SH-SY5Y (cell line): ENCODE data around the gene TDRD9.

Source experiments
- GATA2 ChIP-seq: IDR thresholded peaks from 2 replicates; pipeline ENCODE4 v1.6.1; 2011; ENCODE audit warnings: mild to moderate bottlenecking, low read depth, low read length
- GATA3 ChIP-seq: IDR thresholded peaks from 2 replicates; pipeline ENCODE4 v1.6.1; 2011; ENCODE audit warnings: low read depth, mild to moderate bottlenecking, low read length, moderate library complexity

TDRD9 gene

DNA sequence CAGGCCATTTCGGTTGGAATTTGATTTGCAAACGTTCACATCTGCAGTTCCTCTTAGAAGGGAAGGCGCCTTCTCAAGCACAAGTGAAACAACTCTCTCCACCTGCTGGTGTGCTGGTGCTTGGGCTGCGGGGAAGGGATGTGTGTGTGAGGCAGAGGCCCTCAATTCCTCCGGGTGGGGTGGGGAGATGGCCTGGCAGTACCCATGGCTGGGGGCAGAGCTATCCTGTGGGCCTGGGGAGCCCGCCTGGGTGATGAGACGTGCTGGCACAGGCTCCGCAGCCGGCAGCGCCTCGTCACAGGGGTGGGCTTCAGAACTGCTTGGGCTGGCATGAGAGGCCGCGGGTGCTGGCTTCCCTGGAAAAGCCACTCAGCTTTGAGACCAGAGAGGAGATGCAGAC, 28.9 kb upstream of the TDRD9 start:
- TF ChIP-seq GATA2, result no peak
- TF ChIP-seq GATA3, result no peak

GRCh38 chr14:103899833-103900232, 28.4 kb upstream of the TDRD9 start:
- TF ChIP-seq GATA2, result no peak
- TF ChIP-seq GATA3, result no peak

GRCh38 chr14:103904493-103905107, 23.7 kb upstream of the TDRD9 start:
- TF ChIP-seq GATA3, result no peak; the same call in 1 of the 2 replicates

- TF ChIP-seq GATA2 (no peak), GATA3 (no peak)
These were observed 22.3 kb upstream of the TDRD9 start for GRCh38 chr14:103905842-103906456.

DNA sequence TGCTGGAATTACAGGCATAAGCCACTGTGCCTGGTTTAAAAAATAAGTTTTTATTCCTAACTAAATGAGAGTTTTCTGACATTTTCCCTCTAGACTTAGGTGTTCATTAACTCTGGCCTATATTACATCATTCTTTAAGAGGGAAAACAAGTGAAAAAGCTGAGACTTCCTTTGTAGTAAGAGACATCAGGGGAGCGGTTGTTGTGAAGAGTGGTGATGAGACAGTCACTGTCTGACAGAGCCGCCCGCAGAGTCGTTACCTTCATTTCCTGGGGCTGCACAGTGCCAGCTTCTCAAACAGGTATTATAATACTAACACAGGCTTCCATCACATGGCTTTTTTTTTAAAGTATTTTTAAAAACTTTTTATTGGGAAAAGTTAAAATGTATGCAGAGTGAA, 19.7 kb upstream of the TDRD9 start:
- no peak for TF ChIP-seq GATA2
- TF ChIP-seq GATA3, result no peak

GRCh38 chr14:103909531-103910261, 18.6 kb upstream of the TDRD9 start:
- TF ChIP-seq GATA2 (no peak), GATA3 (no peak)

GRCh38 chr14:103910262-103910935, 17.9 kb upstream of the TDRD9 start:
- no peak for TF ChIP-seq GATA3
- no peak for TF ChIP-seq GATA2

GRCh38 chr14:103910984-103911383, 17.3 kb upstream of the TDRD9 start:
- TF ChIP-seq GATA2 (no peak), GATA3 (no peak)

GRCh38 chr14:103915616-103916015, 12.6 kb upstream of the TDRD9 start:
- TF ChIP-seq GATA2, result no peak
- TF ChIP-seq GATA3, result no peak

- no peak for TF ChIP-seq GATA2
- TF ChIP-seq GATA3, result no peak
These were observed 11.5 kb upstream of the TDRD9 start for GRCh38 chr14:103916636-103917262.

DNA sequence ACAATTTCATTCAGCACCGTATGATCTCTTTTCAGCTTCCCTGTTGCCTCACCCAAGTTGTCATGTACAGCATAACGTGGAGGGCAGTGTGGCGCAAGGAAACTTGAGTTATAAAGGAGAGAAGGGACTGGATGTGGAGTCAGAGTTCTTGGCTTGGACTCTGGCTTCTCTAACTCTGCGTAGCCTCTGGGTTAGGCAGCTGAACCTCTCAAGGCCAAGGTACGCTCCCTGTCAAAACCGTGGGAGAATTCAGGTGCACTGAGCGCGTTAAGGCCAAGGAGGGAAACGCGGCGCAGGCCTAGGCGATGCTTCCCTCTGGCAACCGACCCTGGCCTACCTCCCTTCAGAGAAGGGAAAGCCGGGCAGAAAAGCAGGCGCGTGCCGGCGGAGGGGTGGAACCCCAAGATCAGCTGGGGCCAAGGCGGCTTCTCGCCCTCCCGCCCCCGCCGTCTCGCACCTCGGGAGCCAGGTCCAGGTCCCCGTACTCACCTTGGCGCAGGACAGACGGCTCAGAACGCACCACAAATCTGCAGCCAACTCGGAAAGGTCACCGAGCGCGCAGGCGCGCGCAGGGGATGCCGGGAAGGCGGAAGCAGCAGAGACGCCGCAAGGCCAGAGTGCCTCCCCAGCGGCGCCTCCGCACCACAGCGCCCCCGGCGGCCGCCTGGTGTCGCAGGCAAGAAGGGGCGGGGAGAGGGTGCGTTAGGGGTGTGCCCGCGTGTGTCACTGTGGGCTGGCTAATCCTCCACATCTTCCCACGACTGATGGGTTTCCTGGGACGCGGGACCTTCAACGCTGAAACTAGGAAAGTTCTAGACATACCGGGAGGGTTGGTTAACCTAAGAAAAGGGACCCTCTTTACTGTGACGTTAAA, 7.0 kb upstream of the TDRD9 start:
- no peak for TF ChIP-seq GATA3
- peak; percentile 57 for TF ChIP-seq GATA2

DNA sequence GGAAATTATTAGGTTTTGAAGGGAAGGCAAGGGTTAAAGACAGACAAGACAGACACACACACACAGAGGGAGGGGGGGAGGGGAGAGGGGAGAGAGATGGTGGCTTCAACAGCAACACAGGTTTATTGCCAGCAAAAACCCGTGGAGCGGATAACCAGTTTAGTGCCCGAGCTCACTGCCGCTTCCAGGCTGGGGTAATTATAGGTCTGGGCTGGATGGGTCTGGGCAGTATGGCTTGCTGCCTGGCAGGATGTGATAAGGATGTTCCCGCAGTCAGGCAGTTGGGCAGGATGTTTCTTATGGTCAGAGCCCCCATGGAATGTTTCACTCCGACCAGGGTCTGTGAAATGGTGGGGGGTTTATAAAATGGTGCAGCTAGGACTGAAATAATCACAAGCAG, 4.4 kb upstream of the TDRD9 start:
- TF ChIP-seq GATA2, result peak; percentile 75
- no peak for TF ChIP-seq GATA3

- TF ChIP-seq GATA2, result no peak
- TF ChIP-seq GATA3, result no peak
These were observed 2.9 kb upstream of the TDRD9 start for GRCh38 chr14:103925316-103925715.
